ENCODE data around the gene ACHE.

The ACHE gene

DNA sequence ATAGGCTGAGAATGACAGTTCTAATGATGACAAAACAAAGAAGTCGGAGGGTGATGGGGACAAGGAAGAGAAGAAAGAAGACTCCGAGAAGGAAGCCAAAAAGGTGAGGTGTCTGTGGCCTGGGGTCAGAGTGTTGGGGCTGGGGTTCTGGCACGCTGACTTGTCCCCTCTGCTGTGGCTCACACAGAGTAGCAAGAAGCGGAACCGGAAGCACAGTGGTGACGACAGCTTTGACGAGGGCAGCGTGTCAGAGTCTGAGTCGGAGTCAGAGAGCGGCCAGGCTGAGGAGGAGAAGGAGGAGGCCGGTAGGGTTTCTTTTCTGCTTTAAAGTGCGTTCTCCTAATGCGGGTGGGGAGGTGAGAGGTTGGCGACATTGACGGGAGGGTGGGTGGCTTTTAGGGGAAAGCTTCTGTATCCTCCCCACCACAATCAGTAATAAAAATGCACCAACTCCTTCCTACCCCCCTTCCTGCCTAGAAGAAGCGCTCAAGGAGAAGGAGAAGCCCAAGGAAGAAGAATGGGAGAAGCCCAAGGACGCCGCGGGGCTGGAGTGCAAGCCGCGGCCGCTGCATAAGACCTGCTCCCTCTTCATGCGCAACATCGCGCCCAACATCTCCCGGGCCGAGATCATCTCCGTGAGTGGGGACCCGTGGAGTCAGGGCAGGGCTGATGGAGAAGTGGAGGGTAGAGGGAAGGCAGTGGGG, 10.8 kb downstream of the ACHE start:
- no peak for DNase-seq (ENCODE audit: low read depth in 2 of 2)

DNA sequence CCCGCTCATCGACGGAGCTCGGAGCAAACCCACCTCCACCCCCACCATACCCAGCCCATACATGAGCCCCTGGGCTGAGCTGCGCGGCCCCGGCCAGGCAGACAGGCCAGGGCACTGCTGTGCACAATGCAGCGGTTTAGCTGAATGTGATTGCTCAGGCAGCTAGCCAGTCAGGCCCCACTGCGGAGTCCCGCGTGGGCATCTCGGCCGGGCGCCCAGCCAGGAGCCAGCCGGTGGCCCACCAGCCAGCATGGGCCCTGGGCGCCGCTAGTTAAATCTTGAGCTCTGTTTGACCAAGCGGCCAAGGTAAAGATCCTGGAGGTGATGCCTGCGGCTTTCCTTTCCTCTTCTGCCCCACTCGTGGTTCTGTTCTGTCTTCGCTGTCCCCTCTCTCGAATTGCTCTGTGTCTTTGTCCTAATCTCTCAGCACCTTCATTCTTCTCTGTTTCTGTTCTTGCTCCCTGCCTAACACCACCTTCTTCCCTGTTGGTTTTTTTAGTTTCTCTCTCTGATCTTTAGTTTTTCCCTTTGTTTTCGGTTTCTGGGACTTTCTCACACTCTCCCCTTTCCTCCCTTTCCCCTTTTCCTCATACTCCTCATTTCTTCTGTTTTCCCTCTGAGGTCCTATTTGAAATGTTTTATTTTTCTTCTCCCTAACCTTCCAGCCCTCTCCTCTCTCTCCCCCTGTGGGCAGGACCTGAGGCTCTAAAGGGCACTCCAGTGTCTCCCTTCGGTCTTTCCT, 12.7 kb downstream of the ACHE start:
- no peak for DNase-seq (ENCODE audit: low read depth in 2 of 2)

DNA sequence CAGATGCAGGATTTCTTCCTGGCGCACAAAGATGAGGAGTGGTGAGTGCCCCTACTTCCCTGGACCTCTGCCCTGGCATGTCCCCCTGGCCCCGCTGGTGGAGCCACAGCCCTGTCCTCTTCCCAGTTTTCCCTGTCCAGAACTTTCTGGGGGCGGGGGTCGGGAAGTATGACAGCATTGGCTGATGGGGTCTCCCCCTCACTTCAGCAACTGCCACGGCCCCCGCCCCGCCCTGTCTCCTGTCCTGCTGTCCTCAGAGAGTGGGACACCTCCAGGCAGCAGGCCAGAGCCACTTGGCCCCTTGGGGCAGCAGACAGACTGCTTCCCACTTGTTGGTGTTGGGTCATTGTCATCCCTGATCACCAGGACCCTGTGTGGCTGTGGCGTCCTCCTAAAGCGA, 13.5 kb downstream of the ACHE start:
- DNase-seq (ENCODE audit: low read depth in 2 of 2), result no peak

DNA sequence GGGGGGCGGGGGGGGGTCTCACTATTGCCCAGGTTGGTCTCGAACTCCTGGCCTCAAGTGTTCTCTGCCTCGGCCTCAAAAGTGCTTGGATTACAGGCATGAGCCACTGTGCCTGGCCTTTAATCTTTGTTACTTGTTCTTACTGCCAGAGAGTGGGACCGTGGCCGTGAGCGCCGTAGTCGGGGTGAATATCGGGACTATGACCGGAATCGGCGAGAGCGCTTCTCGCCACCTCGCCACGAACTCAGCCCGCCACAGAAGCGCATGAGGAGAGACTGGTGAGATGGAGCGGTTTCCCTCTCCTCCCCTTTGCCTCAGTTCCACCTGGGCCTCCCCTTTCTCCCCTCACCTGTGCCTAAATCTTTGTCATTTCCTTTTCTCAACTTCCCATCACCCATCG, 14.6 kb downstream of the ACHE start:
- no peak for DNase-seq (ENCODE audit: low read depth in 2 of 2)

DNA sequence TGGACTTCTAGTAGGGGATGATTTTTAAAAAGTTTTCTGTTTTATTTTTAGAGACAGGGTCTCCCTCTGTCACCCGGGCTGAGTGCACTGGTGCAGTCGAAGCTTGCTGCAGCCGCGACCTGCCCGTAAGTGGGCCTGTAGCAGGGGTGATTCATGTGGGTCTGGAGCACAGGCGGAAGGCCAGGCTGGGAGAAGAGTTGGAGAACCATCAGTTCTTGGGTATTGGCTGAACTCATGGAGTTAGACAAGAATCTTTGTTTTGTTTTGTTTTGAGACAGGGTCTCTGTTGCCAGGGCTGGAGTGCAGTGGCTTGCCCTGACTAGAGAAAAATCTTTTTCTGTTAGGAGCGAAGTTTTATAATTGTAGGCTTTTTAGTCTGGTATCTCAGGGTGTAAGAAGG, 15.0 kb downstream of the ACHE start:
- DNase-seq (ENCODE audit: low read depth in 2 of 2), result no peak

DNA sequence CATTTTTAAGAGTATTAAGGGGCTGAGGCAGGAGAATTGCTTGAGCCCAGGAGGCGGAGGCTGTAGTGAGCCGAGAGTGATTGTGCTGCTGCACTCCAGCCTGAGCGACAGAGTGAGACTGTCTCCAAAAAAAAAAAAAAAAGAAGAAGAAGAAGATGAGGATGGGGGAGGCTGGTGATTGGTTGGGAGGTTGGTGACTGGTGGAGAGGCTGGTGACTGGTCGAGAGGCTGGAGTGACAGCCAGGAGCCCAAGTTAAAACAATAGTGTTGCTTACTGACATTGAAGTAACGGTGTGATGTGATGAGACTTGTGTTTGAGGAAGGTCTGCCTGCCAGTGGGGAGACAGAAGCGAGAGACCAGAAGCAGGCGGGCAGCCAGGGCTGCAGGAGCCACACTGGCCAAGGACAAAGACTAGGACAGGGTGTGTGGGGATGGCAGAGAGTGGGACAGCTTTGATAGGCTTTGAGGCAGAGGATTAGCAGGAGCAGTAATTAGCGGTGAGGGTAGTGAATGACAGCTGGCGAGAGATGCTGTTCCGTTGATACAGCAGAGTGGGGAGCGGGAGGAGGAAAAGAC, 15.9 kb downstream of the ACHE start:
- no peak for DNase-seq (ENCODE audit: low read depth in 2 of 2)

DNA sequence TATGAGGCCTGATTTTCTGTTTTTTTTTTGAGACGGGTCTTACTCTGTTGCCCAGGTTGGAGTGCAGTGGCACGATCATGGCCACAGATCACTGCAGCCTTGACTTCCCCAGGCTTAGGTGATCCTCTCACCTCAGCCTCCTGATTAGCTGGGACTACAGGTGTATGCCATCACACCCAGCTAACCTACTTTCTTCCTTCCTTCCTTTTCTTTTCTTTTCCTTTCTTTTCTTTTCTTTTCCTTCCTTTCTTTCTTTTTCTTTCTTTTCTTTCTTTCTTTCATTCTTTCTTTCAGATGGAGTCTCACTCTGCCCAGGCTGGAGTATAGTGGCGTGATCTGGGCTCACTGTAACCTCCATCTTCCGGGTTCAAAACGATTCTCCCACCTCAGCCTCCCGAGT, 17.0 kb downstream of the ACHE start:
- no peak for DNase-seq (ENCODE audit: low read depth in 2 of 2)

DNA sequence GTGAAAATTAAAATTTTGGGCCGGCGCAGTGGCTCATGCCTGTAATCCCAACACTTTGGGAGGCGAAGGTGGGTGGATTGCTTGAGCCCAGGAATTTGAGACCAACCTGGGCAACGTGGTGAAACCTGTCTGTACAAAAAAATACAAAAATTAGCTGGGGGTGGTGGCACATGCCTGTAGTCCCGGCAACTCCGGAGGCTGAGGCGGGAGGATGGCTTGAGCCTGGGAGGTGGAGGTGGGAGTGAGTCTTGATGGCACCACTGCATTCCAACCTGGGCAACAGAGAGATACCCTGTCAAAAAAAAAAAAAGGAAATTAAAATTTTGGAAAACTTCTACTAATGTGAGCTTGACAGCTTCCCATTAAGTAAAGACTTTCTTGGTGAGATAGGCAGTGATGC, 17.7 kb downstream of the ACHE start:
- no peak for DNase-seq (ENCODE audit: low read depth in 2 of 2)

DNA sequence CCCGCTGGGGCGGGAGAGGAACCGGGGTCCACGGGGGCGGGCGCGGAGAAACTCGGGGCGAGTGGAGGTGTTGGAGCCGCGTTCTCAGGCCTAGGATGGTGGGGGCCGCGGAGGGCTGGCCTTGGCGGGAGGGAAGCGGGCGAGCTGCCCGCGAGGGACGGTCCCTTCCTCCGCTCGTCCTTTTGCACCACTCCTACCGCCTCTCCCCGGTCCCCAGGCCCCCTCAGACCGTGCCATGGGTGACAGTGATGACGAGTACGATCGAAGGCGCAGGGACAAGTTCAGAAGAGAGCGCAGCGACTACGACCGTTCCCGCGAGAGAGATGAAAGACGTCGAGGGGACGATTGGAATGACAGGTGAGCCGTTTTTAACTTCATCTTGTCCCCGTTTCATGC, 20.3 kb downstream of the ACHE start:
- no peak for DNase-seq (ENCODE audit: low read depth in 2 of 2)

DNA sequence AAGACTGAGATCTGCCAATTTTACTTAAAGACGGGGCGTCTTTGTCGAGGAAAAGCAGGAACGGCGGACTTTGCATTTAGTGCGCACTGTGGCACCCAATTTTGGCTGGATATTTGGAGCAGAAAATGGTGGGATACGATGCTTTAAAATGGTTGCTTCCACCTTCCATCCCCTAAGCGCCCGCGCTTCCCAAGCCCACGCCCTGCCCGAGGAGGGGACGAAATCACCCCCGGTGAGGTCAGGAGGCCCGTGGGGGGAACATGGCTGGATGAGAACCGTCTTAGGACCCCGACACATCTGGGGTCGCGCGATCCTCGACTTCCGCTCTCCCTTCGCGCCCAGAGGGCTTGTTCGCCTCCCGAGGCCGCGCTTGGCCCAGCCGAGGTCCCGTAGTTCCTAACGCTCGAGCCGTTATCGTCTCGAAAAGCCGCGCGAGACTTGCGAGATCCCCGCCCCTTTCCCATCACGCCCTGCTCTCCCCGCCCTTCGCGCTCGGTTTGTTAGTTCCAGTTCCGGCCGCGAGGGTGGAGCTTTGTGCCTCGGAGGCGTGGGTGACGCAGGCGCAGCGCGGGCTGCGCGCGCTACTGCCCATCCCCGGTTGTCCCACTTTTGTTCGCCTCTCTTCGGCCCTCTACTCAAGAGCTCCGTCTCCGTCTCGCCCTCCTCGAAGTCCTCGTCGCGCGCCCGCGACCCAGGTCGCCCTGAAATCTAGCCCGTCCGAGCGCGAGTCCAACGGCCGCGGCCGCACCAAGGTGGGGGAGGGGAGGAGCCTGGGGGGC, 20.9 kb downstream of the ACHE start, which contains the start of gene SRRT:
Gene SRRT, plus strand, starts transcription at position 527 of the 779 bp plus-strand sequence. CDS start 488 bp downstream, outside the sequence.
- peak; percentile 93 to 96 for DNase-seq (ENCODE audit: low read depth in 2 of 2)

DNA sequence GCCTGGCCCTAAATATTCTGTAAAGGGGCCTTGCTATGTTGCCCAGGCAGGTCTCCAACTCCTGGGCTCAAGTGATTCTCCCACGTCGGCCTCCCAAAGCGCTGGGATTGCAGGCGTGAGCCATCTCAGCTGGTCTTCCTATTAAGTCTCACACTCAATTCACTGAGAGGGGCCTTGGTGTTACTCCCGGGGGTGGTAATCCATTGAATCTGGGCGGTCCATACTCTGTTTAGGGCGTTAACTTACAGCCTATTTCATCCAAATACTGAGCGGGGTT, 21.4 kb downstream of the ACHE start:
- no peak for DNase-seq (ENCODE audit: low read depth in 2 of 2)

DNA sequence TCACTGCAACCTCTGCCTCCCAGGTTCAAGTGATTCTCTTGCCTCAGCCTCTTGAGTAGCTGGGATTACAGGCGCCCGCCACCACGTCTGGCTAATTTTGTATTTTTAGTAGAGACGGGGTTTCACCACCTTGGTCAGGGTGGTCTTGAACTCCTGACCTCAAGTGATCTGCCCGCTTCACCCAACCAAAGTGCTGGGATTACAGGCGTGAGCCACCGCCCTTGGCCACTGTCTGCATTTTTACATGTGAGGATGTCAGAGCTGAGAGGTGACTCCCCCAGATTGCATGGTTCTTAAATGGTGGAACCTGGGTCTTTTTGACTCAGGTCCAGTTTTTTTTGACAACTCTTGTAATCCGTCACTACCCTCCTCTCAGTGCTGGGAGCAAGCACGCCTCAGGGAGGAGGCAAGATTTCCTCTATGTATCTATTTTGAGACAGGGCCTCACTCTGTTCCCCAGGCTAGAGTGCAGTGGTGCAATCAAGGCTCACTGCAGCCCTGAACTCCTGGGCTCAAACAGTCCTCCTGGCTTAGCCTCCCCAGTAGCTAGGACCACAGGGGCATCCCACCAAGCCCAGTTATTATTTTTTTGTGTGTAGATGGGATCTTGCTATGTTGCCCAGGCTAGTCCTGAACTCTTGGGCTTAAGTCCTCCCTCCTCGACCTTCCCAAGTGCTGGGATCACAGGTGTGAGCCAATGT, 21.9 kb downstream of the ACHE start:
- no peak for DNase-seq (ENCODE audit: low read depth in 2 of 2)

DNA sequence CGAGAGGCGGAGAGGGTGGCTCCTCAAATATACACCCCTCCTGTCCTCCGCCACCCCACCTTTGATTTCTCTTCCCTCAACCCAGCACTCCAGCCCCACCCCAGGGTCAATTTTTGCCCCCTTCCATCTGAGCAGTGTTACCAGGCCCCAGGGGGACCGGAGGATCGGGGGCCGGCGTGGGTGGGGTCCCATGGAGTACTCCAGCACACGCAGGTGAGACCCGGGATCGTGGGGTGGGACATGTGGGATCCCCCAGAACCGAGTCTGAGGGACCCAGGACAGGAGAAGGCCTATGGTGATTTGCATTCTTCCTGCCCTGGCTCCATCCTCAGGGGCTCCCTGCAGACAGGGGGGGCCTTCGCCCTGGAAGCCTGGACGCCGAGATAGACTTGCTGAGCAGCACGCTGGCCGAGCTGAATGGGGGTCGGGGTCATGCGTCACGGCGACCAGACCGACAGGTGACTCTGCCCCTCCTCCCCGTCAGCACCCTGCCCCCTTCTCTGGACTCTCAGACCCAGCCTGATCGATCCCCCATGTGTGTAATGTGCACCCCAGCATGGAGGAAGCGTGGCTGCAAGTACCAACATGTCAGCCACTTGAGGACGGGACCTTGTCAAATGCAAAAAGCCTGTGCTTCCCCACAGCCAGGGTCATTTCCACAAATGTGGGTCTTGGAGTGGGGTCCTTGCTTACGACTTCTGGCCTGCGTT, 27.8 kb downstream of the ACHE start:
- DNase-seq (ENCODE audit: low read depth in 2 of 2), result no peak

DNA sequence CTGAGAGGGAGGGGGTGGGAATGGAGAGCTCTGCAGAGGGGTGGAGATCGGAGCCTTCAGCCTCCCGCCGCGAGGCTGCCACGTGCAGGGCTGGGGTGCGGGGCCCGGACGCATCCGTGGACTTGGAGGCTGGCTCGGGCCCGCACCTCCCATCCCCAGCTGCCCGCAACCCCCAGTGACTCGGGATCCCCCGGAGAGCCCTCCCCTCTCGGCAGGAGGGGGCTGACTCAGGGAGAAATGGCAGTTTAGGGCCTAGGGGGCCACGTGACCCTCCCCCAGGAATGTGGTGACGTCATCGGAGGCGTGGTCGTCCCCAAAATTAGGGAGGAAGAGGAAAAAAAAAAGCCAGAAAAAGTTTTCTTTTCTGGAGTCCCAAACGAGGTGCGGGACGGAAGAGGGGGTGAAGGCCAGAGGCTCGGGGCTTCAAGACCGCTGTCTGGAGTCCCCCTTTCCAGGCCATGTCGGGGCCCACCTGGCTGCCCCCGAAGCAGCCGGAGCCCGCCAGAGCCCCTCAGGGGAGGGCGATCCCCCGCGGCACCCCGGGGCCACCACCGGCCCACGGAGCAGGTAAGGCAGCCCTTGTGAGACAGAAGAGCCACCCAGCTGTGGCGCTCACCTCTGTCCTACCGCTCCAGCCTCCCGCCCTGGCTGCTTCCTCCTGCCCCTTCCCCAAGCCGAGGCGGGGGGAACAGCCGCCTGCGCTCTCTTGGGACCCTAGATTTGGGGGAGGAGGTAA, 28.5 kb downstream of the ACHE start, which contains the start of gene TRIP6:
Gene TRIP6, plus strand, starts transcription at position 348 of the 736 bp plus-strand sequence. Its CDS starts 111 bp downstream, at position 459.
- no peak for DNase-seq (ENCODE audit: low read depth in 2 of 2)

DNA sequence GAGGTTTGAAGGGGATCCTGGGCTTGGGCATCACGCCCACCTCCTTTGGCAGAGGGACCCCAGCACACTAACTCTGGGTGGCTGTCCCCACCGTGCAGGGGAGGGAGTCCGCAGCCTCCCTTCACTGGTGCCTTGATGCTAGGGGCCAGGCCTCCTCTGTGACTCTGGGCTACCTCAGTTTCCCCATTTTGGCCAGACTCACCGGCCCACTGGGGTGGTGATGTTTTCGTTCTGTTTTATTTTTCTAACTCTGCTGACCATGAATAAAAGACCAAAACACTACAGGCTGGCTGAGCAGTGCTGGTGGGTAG, 29.0 kb downstream of the ACHE start:
- no peak for DNase-seq (ENCODE audit: low read depth in 2 of 2)

DNA sequence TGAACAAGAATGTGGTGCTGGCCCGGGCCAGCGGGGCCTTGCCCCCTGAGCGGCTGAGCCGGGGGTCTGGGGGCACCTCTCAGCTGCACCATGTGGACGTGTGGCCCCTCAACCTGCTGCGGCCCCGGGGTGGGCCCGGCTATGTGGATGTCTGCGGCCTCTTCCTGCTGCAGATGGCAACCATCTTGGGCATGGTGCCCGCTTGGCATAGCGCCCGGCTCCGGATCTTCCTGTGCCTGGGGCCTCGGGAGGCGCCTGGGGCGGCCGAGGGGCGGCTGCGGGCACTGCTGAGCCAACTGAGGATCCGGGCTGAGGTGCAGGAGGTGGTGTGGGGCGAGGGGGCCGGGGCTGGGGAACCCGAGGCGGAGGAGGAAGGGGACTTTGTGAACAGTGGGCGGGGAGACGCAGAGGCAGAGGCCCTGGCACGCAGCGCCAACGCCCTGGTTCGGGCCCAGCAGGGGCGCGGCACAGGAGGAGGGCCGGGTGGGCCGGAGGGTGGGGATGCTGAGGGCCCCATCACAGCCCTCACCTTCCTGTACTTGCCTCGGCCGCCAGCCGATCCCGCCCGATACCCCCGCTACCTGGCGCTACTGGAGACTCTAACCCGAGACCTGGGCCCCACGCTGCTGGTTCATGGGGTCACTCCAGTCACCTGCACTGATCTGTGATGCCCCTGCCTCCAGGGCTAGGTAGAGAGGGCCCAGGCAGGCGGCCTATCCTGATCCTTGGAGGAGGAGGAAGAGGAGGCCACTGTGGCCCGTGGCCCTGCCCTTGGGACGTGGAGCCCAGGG, 29.6 kb downstream of the ACHE start:
- DNase-seq (ENCODE audit: low read depth in 2 of 2), result no peak

DNA sequence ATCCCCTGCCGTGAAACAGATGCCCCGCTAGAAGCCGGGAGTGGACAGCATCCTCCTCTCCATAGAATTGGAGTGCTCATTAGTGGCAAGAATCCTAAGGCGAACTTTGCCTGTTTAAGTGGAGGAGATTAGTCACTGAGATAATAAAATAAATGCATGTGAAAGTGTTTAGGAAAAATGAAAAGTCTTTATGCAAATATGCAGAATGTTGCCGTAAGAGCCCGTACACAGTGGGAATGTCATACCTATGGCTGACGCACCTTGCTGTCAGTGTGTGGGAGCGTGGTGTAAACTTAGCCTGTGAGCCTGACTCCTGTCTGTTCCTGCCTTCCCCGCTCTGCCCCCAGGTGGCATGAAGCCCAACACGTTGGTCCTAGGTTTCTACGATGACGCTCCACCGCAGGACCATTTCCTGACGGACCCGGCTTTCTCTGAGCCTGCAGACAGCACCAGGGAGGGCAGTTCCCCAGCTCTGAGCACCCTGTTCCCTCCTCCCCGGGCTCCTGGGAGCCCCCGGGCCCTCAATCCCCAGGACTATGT, 30.2 kb downstream of the ACHE start:
- DNase-seq (ENCODE audit: low read depth in 2 of 2), result no peak

DNA sequence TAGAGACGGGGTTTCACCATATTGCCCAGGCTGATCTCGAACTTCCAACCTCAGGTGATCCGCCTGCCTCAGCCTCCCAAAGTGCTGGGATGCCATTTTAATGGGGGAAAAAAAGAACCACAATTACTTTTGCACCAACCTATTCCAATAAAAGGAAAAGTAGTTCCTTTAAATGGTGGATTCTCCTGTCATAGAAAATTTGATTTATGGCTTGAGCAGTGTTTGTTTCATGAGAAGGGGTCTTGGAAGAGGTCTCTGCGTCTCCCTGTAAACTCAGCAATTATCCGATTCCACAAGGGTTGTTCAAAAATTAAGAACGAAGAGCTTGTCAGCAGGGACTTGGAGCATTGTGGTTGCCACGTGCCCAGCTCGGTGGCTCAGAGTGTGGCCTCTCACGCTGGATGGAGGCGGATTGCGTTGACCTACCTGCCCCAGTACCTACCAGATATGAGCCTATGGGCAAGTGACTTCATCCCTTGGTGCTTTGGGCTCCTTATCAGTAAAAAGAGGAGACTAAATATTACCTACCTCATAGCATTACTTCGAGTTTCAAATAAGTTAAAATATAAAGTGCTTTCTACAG, 31.3 kb downstream of the ACHE start:
- DNase-seq (ENCODE audit: low read depth in 2 of 2), result no peak

DNA sequence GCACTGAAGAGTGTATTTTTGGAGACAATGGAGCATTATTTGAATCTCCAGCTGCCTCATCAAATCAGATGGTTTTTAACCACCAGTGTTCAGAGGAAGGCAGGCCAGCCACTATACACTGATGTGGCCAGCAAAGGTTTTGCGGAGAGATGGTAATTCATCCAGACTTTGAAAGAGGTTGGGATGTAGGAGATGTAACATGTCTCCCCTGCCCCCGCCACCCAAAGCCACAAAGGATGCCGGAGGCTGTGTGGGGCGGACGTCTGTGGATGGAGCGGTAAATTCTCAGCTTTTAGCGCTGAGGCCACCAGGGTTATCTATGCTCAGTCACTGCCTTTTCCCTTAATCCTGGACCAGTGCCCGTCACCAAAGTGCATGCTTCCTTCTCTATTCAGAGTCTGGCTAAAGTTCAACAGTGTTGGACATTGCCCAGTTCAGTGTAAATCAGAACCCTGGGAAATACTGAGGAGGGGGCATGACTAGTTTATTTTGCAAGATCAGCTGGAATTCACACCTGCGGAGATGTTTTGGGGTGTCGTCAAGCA, 32.2 kb downstream of the ACHE start:
- no peak for DNase-seq (ENCODE audit: low read depth in 2 of 2)
